ENCODE results near the gene CLEC18B.
A peak's percentile ranks its signal among the peaks of the same experiment; 100 is the strongest.
"Not testable (repeated sequence)": the region's sequence is repeated elsewhere in the genome, so short reads cannot be mapped to it uniquely, and the experiment has no call there.

The CLEC18B gene

DNA sequence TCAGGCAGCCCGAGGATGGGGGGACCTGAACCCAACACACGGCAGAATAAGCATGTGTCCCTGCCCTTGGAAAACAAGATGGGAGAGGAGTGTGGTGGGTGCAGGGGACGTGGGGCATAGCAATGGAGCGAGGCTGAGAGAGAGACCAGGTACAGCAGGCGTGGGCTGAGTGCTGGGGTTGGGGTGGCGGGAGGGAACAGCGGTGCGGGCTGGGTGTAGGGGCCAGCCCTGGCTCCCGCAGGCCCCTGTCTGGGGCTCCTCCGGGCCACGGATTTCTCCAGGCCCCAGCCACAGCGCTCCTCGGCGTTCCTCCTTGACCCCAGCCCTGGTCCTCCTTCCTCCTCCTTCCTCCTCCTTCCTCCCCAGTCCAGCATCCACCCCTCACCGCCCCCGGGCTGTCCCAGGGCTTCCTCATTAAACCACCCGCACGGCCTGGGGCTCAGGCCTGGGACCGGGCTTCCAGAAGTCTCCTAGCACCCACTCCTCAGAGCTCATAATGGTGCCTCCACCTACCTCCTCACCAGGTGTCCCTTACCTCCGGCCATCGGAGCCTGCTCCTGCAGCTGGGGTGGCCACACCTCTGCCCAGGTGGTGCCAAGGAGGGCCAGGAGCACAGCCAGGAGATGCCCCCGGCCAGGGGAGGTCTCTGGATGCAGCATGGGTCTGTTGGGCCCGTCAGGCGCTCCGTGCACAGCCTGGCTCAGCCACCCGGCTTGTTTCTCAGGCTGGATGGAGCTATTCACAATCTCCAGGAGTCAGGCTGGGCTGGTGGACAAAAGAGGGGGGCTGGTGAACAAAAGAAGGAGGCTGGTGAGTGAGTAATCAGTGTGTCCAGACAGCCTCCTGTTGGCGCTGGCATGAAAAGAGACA, at the start of gene CLEC18B:
TSS of gene CLEC18B (minus strand) at position 867 of the 870 bp plus-strand sequence. CDS start at position 659, 208 bp downstream.
- not testable (repeated sequence) for H3K4me3 ChIP-seq (ENCODE audit: control insufficient read depth, low read depth, low read length); DNase-seq (ENCODE audit: low read depth)

DNA sequence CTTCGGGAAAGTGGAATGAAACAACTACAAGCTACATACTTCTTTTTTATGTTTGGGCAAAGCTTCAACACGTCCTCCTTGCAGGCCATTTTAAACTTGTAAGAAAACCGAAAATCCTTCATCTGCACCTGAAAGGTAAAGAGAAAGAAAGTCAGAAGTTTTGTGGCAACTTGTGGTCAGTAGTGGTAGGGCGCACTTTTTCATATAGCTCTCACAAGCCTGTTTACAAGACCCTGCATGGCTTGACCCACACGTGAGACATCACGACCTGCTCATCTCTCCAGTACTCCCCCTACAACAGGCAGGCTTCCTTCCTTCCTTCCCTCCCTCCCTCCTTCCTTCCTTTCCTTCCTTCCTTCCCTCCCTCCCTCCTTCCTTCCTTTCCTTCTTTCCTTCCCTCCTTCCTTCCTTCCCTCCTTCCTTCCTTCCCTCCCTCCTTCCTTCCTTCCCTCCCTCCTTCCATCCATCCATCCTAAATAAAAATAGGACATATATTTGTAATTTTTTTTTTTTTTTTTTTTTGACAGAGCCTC, 48.7 kb upstream of the CLEC18B start:
- no peak overlapping the region for H3K4me3 ChIP-seq (ENCODE audit: control insufficient read depth, low read depth, low read length)
- no peak for DNase-seq (ENCODE audit: low read depth)
- TF ChIP-seq, protein P1, sequence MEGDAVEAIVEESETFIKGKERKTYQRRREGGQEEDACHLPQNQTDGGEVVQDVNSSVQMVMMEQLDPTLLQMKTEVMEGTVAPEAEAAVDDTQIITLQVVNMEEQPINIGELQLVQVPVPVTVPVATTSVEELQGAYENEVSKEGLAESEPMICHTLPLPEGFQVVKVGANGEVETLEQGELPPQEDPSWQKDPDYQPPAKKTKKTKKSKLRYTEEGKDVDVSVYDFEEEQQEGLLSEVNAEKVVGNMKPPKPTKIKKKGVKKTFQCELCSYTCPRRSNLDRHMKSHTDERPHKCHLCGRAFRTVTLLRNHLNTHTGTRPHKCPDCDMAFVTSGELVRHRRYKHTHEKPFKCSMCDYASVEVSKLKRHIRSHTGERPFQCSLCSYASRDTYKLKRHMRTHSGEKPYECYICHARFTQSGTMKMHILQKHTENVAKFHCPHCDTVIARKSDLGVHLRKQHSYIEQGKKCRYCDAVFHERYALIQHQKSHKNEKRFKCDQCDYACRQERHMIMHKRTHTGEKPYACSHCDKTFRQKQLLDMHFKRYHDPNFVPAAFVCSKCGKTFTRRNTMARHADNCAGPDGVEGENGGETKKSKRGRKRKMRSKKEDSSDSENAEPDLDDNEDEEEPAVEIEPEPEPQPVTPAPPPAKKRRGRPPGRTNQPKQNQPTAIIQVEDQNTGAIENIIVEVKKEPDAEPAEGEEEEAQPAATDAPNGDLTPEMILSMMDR (conservative IDR thresholded peaks at IDR 0.05; ENCODE audit: control insufficient read depth, insufficient read depth, low read depth, low read length): no peak

DNA sequence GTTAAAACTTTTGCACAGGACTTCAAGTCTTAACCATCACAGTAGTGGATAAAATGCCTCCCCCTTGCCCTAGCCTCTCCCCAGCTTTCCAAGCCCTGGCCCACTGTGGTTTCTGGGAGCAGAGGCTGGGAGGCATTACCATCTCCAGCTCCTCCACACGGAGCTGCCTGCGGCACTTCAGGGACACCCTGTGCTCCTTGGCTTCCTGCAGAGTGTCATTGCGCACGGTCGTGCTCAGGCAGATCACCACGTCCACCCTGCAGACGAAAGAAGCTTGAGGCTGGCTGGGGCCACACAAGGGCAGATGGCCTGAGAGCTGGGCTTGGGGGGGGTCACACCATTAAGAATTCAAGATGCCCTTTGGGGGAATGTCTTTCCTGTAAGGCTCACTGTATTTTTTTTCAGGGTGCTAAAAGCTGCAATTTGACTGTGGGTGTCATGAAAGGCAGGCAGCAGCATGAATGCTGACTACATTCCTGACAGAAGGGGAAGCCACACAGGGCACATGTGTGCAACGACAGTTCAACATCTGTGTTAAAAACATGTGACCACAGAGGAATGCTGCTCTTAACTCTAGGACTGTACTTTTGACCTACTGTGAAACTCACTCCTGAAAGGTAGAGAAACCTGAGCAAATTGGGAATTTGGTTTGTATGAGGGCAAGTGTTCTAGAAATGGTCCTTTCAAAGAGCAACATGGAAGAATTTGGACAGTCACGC, 47.7 kb upstream of the CLEC18B start:
- no peak for DNase-seq (ENCODE audit: low read depth)
- H3K4me3 ChIP-seq (ENCODE audit: control insufficient read depth, low read depth, low read length): no peak overlapping the region
- TF ChIP-seq, protein P1 (conservative IDR thresholded peaks at IDR 0.05; ENCODE audit: control insufficient read depth, insufficient read depth, low read depth, low read length): no peak

DNA sequence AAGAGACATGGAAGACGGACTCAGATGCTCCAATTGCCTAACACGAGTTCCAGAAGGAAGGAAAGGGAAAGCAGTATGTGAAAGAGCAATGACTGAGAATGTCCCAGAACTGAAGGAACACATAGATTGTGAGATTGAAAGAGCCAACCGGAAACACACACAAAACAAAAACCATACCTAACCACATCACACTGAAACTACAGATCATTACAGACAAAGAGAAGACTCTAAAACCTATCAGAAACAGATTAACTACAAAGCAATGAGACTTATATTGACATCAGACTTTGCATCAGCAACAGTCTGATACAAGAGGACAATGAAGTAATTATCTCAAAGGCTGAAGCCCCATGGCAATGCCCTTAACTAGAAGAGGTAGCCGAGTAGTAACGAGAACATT, 45.6 kb upstream of the CLEC18B start:
- TF ChIP-seq, protein P1 (conservative IDR thresholded peaks at IDR 0.05; ENCODE audit: control insufficient read depth, insufficient read depth, low read depth, low read length): no peak
- no peak overlapping the region for H3K4me3 ChIP-seq (ENCODE audit: control insufficient read depth, low read depth, low read length)
- no peak for DNase-seq (ENCODE audit: low read depth)

DNA sequence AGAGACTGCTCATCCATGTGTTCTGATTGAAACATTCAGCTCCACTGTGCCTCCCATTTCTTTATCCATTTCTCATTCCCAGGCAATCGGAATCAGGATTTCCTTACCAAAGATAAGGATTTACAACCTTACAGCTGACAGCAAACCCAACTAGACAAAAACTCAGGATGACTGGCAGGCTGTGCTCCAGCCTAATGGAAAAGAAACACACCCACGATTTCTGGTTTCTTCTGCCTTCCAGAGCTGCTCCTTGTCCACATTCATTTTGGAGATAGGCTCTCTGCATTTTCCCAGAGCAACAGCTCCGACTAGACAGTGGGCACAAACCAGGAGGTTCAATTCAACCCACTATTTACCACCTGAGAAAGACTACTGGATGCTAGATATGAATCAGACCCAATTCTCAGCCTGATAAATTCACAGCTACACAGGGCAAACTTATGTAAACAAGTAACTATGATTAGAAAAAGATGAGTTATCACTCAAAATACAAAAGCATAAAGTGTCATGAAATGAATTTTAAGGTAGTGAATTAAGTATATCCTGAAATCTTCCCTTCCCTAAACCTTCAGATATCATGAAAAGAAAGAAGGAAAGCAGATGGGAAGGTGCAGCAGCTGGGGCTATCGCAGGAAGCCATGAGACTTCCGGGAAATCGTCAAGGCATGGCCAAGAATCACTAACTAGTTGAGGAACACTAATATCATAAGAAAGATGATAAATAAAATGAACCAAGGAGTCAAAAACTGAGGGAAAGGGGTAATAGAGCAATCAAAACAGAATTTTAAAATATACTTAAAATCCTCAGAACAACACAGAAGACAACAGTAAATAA, 44.8 kb upstream of the CLEC18B start:
- no peak for DNase-seq (ENCODE audit: low read depth)
- TF ChIP-seq, protein P1 (conservative IDR thresholded peaks at IDR 0.05; ENCODE audit: control insufficient read depth, insufficient read depth, low read depth, low read length): no peak
- H3K4me3 ChIP-seq (ENCODE audit: control insufficient read depth, low read depth, low read length): no peak overlapping the region

DNA sequence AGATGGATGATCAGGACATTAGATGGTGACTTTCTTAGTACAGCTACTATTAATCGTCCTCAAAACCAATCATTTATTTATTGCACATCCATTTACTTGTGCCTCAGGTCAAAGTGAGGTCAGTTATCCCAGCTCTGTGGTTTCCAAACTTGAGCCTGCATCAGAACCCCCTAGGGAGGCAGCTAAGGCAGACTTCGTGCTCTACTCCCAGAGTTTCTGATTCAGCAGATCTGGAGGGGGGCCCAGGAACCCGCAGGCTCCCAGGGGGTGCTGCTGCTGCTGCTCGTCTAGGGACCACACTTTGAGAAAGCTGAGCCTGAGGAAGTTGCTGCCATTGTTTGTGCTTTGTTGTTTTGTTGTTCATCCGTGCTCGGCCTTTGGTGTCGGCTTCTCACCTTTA, 44.0 kb upstream of the CLEC18B start:
- no peak overlapping the region for H3K4me3 ChIP-seq (ENCODE audit: control insufficient read depth, low read depth, low read length)
- peak; percentile 87 for DNase-seq (ENCODE audit: low read depth)
- TF ChIP-seq, protein P1 (conservative IDR thresholded peaks at IDR 0.05; ENCODE audit: control insufficient read depth, insufficient read depth, low read depth, low read length): no peak
